ENCODE results near the gene TTN.

The TTN gene

GRCh38 chr2:178819147-178819875 lies 12.1 kb upstream of the TTN start:
- Histone ChIP-seq H3K9me3 (ENCODE audit: insufficient read depth, low read length) (no peaks in the 10 kb centered on the region), H3K27ac (ENCODE audit: low read length) (no peak overlapping the region), H3K36me3 (replicated peaks; ENCODE audit: low read depth, low read length) (no peaks in the 10 kb centered on the region), H3K4me2 (ENCODE audit: low read length) (no peak overlapping the region), H2AFZ (ENCODE audit: low read depth, low read length) (no peak overlapping the region), H3K4me3 (ENCODE audit: low read length) (no peak overlapping the region), H4K20me1 (ENCODE audit: insufficient read depth, low read length) (no peaks in the 10 kb centered on the region), H3K4me1 (ENCODE audit: low read length) (peaks cover 6% of the 10 kb centered on the region), H3K79me2 (ENCODE audit: low read length) (no peaks in the 10 kb centered on the region), H3K9ac (ENCODE audit: low read length) (no peak overlapping the region), H3K27me3 (ENCODE audit: low read depth, low read length) (no peaks in the 10 kb centered on the region)
- peak; percentile 36 for TF ChIP-seq CTCF (IDR thresholded peaks at IDR 0.05; ENCODE audit: low read depth, low read length)
- no peak for TF ChIP-seq EZH2phosphoT487 (IDR thresholded peaks at IDR 0.05; ENCODE audit: low read depth)

GRCh38 chr2:178811901-178812300 lies 4.7 kb upstream of the TTN start:
- Histone ChIP-seq H3K9me3 (ENCODE audit: insufficient read depth, low read length) (no peaks in the 10 kb centered on the region), H3K4me1 (ENCODE audit: low read length) (no peaks in the 10 kb centered on the region)
- TF ChIP-seq CTCF (IDR thresholded peaks at IDR 0.05; ENCODE audit: low read depth, low read length) (no peak), EZH2phosphoT487 (IDR thresholded peaks at IDR 0.05; ENCODE audit: low read depth) (no peak)

GRCh38 chr2:178811045-178811444 lies 3.8 kb upstream of the TTN start:
- no peak overlapping the region for H3K4me3 ChIP-seq (ENCODE audit: low read length)
- H3K79me2 ChIP-seq (ENCODE audit: low read length) = no peaks in the 10 kb centered on the region
- no peak overlapping the region for H3K9ac ChIP-seq (ENCODE audit: low read length)
- H3K4me2 ChIP-seq (ENCODE audit: low read length) = no peak overlapping the region
- no peaks in the 10 kb centered on the region for H3K36me3 ChIP-seq (replicated peaks; ENCODE audit: low read depth, low read length)
- H3K27ac ChIP-seq (ENCODE audit: low read length) = no peak overlapping the region
- no peaks in the 10 kb centered on the region for H3K27me3 ChIP-seq (ENCODE audit: low read depth, low read length)
- TF ChIP-seq CTCF (IDR thresholded peaks at IDR 0.05; ENCODE audit: low read depth, low read length) (no peak), EZH2phosphoT487 (IDR thresholded peaks at IDR 0.05; ENCODE audit: low read depth) (no peak)
- H3K9me3 ChIP-seq (ENCODE audit: insufficient read depth, low read length) = no peaks in the 10 kb centered on the region
- no peak overlapping the region for H2AFZ ChIP-seq (ENCODE audit: low read depth, low read length)
- no peaks in the 10 kb centered on the region for H4K20me1 ChIP-seq (ENCODE audit: insufficient read depth, low read length)
- no peaks in the 10 kb centered on the region for H3K4me1 ChIP-seq (ENCODE audit: low read length)

More at GRCh38 chr2:178811901-178812300, 4.7 kb upstream of the TTN start:
- Histone ChIP-seq H3K79me2 (ENCODE audit: low read length) (no peaks in the 10 kb centered on the region), H3K4me3 (ENCODE audit: low read length) (no peak overlapping the region), H3K36me3 (replicated peaks; ENCODE audit: low read depth, low read length) (no peaks in the 10 kb centered on the region), H3K4me2 (ENCODE audit: low read length) (no peak overlapping the region), H2AFZ (ENCODE audit: low read depth, low read length) (no peak overlapping the region), H3K9ac (ENCODE audit: low read length) (no peak overlapping the region), H3K27ac (ENCODE audit: low read length) (no peak overlapping the region), H4K20me1 (ENCODE audit: insufficient read depth, low read length) (no peaks in the 10 kb centered on the region), H3K27me3 (ENCODE audit: low read depth, low read length) (no peaks in the 10 kb centered on the region)

- no peaks in the 10 kb centered on the region for H3K4me1 ChIP-seq (ENCODE audit: low read length)
- no peaks in the 10 kb centered on the region for H3K79me2 ChIP-seq (ENCODE audit: low read length)
- no peak overlapping the region for H2AFZ ChIP-seq (ENCODE audit: low read depth, low read length)
- no peak overlapping the region for H3K4me3 ChIP-seq (ENCODE audit: low read length)
- H3K9ac ChIP-seq (ENCODE audit: low read length) = no peak overlapping the region
- no peaks in the 10 kb centered on the region for H3K27me3 ChIP-seq (ENCODE audit: low read depth, low read length)
- H3K4me2 ChIP-seq (ENCODE audit: low read length) = no peak overlapping the region
- H3K27ac ChIP-seq (ENCODE audit: low read length) = no peak overlapping the region
- no peaks in the 10 kb centered on the region for H3K9me3 ChIP-seq (ENCODE audit: insufficient read depth, low read length)
- no peaks in the 10 kb centered on the region for H3K36me3 ChIP-seq (replicated peaks; ENCODE audit: low read depth, low read length)
- no peak for TF ChIP-seq EZH2phosphoT487 (IDR thresholded peaks at IDR 0.05; ENCODE audit: low read depth)
- no peak for TF ChIP-seq CTCF (IDR thresholded peaks at IDR 0.05; ENCODE audit: low read depth, low read length)
- no peaks in the 10 kb centered on the region for H4K20me1 ChIP-seq (ENCODE audit: insufficient read depth, low read length)
Measured at GRCh38 chr2:178810422-178810821, 3.2 kb upstream of the TTN start.

Measured in OCI-LY3 (cell line).